ENCODE measurements around the gene PLPP1. TPM values are rescaled to one million over a fixed set of nuclear protein-coding genes. Genes with fewer than 3 reads are reported as not detected.

The PLPP1 gene
- total and polyA plus RNA-seq, 2 of the 13 experiments (the other 11 are each of a cell fraction or from before 2014, with no cell fraction given) = 7.3 to 12.1 TPM

DNA sequence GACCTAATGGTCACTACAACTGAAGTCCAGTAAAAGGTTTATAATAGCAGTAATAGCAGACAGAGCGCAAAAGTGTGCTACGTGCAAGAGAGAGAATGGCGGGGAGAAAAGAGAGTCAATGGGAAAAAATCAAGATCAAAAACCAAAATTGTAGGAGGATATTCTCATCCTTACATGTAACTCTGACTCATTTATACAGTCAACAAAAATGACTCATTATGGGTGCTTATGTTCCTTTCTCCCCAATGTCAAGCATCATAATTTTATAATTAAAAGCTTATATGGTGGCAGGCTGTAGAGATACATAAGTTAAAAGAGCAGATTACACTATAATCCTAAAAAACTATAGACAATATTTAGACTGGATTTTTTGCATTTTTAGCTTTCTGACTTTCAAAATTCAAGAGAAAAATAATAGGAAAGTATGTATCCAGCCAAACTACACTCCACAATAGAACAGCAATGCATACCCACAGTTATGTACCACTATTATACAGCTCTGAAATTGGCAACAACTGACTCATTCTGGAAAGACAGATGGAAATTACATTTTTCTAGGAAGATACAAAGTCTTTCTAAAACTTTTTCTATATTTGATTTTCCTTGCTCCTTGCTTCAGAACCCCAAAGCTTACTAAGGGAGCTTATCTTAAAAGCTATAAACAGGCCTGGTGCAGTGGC, 78.4 kb downstream of the PLPP1 start:
- H3K36me3 ChIP-seq (replicated peaks in 1 of 2; ENCODE audit: control insufficient read depth in 1 of 2, insufficient read depth in 2 of 2, low read length in 2 of 2) = no peaks in the 10 kb centered on the region
- FAIRE-seq = no peak
- no peak for DNase-seq (ENCODE audit: low spot score)
- H3K27ac ChIP-seq (ENCODE audit: extremely low read length, insufficient read depth, low read length) = no peak overlapping the region
- in situ Hi-C loops (cut with HindIII; ENCODE audit: extremely low pct_ligation_motif_present, low pct_unique_long_range_greater_than_20kb) (no loop called here), intact Hi-C loops (cut with micrococcal nuclease; ENCODE audit: unreplicated experiment) (no loop called here)
- no peaks in the 10 kb centered on the region for H4K20me1 ChIP-seq (ENCODE audit: insufficient read depth, low read length)
- H3K79me2 ChIP-seq (ENCODE audit: insufficient read depth, low read length) = no peaks in the 10 kb centered on the region
- no peaks in the 10 kb centered on the region for H3K27me3 ChIP-seq (ENCODE audit: control insufficient read depth in 1 of 2, insufficient read depth in 2 of 2, low read length in 2 of 2)
- ATAC-seq = no peak
- no TSS peak for BruUV-seq (replicated peaks)
- no peak overlapping the region for H3K4me2 ChIP-seq (ENCODE audit: low read depth, low read length)
- POLR2A ChIA-PET = no interaction called here
- 97% methylated on average over 3 of the region's 3 CpGs for WGBS (ENCODE audit: low lambda C conversion rate)
- no peaks in the 10 kb centered on the region for H3K9me3 ChIP-seq (ENCODE audit: low read length)
- CTCF ChIA-PET (ENCODE audit: low intra/inter-chr PET ratio, low total read pairs) = no interaction called here
- no peak overlapping the region for H3K4me3 ChIP-seq (replicated peaks in 1 of 3; ENCODE audit: insufficient read depth in 1 of 3, low read depth in 2 of 3, low read length in 3 of 3)
- no peak overlapping the region for H2AFZ ChIP-seq (ENCODE audit: low read length)
- no peaks in the 10 kb centered on the region for H3K4me1 ChIP-seq (ENCODE audit: insufficient read depth, low read length)
- no peak overlapping the region for H3K9ac ChIP-seq (ENCODE audit: insufficient read depth, low read depth, low read length)
- TF ChIP-seq GZF1 (CRISPR knock-in tag; IDR thresholded peaks at IDR 0.05) = no peak
- no peak for TF ChIP-seq KDM4B (CRISPR knock-in tag; IDR thresholded peaks at IDR 0.05)
- TF ChIP-seq, protein P1, sequence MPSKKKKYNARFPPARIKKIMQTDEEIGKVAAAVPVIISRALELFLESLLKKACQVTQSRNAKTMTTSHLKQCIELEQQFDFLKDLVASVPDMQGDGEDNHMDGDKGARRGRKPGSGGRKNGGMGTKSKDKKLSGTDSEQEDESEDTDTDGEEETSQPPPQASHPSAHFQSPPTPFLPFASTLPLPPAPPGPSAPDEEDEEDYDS (CRISPR knock-in tag; IDR thresholded peaks at IDR 0.05) = no peak
- no peak for TF ChIP-seq HNRNPK (IDR thresholded peaks at IDR 0.05; ENCODE audit: low read depth, low read length, poor library complexity, severe bottlenecking)
- TF ChIP-seq DPF2 (CRISPR knock-in tag; IDR thresholded peaks at IDR 0.05; ENCODE audit: borderline replicate concordance, low read depth) = no peak
- no peak for TF ChIP-seq ZNF296 (CRISPR knock-in tag; conservative IDR thresholded peaks at IDR 0.05)
- TF ChIP-seq, protein P2, sequence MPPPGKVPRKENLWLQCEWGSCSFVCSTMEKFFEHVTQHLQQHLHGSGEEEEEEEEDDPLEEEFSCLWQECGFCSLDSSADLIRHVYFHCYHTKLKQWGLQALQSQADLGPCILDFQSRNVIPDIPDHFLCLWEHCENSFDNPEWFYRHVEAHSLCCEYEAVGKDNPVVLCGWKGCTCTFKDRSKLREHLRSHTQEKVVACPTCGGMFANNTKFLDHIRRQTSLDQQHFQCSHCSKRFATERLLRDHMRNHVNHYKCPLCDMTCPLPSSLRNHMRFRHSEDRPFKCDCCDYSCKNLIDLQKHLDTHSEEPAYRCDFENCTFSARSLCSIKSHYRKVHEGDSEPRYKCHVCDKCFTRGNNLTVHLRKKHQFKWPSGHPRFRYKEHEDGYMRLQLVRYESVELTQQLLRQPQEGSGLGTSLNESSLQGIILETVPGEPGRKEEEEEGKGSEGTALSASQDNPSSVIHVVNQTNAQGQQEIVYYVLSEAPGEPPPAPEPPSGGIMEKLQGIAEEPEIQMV (CRISPR knock-in tag; IDR thresholded peaks at IDR 0.05; ENCODE audit: low read depth) = no peak
- TF ChIP-seq, protein P3, sequence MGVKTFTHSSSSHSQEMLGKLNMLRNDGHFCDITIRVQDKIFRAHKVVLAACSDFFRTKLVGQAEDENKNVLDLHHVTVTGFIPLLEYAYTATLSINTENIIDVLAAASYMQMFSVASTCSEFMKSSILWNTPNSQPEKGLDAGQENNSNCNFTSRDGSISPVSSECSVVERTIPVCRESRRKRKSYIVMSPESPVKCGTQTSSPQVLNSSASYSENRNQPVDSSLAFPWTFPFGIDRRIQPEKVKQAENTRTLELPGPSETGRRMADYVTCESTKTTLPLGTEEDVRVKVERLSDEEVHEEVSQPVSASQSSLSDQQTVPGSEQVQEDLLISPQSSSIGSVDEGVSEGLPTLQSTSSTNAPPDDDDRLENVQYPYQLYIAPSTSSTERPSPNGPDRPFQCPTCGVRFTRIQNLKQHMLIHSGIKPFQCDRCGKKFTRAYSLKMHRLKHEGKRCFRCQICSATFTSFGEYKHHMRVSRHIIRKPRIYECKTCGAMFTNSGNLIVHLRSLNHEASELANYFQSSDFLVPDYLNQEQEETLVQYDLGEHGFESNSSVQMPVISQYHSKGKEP (CRISPR knock-in tag; IDR thresholded peaks at IDR 0.05) = no peak
- TF ChIP-seq, protein P4, sequence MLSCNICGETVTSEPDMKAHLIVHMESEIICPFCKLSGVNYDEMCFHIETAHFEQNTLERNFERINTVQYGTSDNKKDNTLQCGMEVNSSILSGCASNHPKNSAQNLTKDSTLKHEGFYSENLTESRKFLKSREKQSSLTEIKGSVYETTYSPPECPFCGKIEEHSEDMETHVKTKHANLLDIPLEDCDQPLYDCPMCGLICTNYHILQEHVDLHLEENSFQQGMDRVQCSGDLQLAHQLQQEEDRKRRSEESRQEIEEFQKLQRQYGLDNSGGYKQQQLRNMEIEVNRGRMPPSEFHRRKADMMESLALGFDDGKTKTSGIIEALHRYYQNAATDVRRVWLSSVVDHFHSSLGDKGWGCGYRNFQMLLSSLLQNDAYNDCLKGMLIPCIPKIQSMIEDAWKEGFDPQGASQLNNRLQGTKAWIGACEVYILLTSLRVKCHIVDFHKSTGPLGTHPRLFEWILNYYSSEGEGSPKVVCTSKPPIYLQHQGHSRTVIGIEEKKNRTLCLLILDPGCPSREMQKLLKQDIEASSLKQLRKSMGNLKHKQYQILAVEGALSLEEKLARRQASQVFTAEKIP (CRISPR knock-in tag; IDR thresholded peaks at IDR 0.05; ENCODE audit: borderline replicate concordance) = no peak
- TF ChIP-seq ZNF367 (CRISPR knock-in tag; IDR thresholded peaks at IDR 0.05; ENCODE audit: borderline replicate concordance) = no peak
- TF ChIP-seq ZNF33A (CRISPR knock-in tag; IDR thresholded peaks at IDR 0.05; ENCODE audit: borderline replicate concordance) = no peak
- no peak for TF ChIP-seq ZNF3 (CRISPR knock-in tag; IDR thresholded peaks at IDR 0.05)
- TF ChIP-seq, protein P5, sequence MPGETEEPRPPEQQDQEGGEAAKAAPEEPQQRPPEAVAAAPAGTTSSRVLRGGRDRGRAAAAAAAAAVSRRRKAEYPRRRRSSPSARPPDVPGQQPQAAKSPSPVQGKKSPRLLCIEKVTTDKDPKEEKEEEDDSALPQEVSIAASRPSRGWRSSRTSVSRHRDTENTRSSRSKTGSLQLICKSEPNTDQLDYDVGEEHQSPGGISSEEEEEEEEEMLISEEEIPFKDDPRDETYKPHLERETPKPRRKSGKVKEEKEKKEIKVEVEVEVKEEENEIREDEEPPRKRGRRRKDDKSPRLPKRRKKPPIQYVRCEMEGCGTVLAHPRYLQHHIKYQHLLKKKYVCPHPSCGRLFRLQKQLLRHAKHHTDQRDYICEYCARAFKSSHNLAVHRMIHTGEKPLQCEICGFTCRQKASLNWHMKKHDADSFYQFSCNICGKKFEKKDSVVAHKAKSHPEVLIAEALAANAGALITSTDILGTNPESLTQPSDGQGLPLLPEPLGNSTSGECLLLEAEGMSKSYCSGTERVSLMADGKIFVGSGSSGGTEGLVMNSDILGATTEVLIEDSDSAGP (CRISPR knock-in tag; IDR thresholded peaks at IDR 0.05; ENCODE audit: borderline replicate concordance) = no peak
- TF ChIP-seq THYN1 (CRISPR knock-in tag; IDR thresholded peaks at IDR 0.05; ENCODE audit: borderline replicate concordance, low read depth) = no peak
- TF ChIP-seq, protein P6, sequence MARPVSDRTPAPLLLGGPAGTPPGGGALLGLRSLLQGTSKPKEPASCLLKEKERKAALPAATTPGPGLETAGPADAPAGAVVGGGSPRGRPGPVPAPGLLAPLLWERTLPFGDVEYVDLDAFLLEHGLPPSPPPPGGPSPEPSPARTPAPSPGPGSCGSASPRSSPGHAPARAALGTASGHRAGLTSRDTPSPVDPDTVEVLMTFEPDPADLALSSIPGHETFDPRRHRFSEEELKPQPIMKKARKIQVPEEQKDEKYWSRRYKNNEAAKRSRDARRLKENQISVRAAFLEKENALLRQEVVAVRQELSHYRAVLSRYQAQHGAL (CRISPR knock-in tag; IDR thresholded peaks at IDR 0.05; ENCODE audit: not compliant biosample characterization) = no peak

Data from HepG2 (cell line).